Heart left ventricle (tissue), 16 donors: ENCODE data around the gene SLC22A6. TPM values are rescaled to one million over a fixed set of nuclear protein-coding genes. Genes with fewer than 3 reads are reported as not detected.

Experiments
- ATAC-seq, 4 donors: fragments of 200-7000 bp; cut with Tn5 transposase; one replicate each; pipeline ENCODE4 v1.9.1; 2020 to 2022; ENCODE audit warnings: moderate library complexity in 4 of 4, mild to moderate bottlenecking in 3 of 4, moderate number of reproducible peaks in 1 of 4
- DNase-seq, 5 donors: peaks; one replicate each; pipeline ENCODE4 v3.0.0-alpha.2; 2020
- H3K27ac ChIP-seq, 12 donors: fragments of 200-600 bp; sonication (generic) in 4 of 12; one replicate each; pipeline versions ENCODE4 v1.5.0 to v1.8.0; 2016 to 2022; ENCODE audit warnings: mild to moderate bottlenecking in 2 of 12
- H3K27me3 ChIP-seq, 9 donors: fragments of 200-600 bp; sonication (generic) in 2 of 9; one replicate each; pipeline versions ENCODE4 v1.5.1 to v1.8.0; 2016 to 2022; ENCODE audit warnings: mild to moderate bottlenecking in 3 of 9
- H3K36me3 ChIP-seq, 9 donors: fragments of 200-600 bp; sonication (generic) in 2 of 9; one replicate each; pipeline versions ENCODE4 v1.5.0 to v1.8.0; 2018 to 2022; ENCODE audit warnings: mild to moderate bottlenecking in 2 of 9
- H3K4me1 ChIP-seq, 12 donors: fragments of 200-600 bp; sonication (generic) in 4 of 12; one replicate each; pipeline versions ENCODE4 v1.5.0 to v1.8.0; 2016 to 2022; ENCODE audit warnings: mild to moderate bottlenecking in 3 of 12
- H3K4me3 ChIP-seq, 12 donors: fragments of 200-600 bp; sonication (generic) in 4 of 12; one replicate each; pipeline versions ENCODE4 v1.5.0 to v1.8.0; 2017 to 2022; ENCODE audit warnings: mild to moderate bottlenecking in 9 of 12, moderate library complexity in 4 of 12
- H3K9me3 ChIP-seq, 12 donors: fragments of 200-600 bp; sonication (generic) in 4 of 12; one replicate each; pipeline versions ENCODE4 v1.5.0 to v1.8.0; 2016 to 2022; ENCODE audit warnings: mild to moderate bottlenecking in 1 of 12
- POLR2A ChIP-seq, 2 donors: fragments of 450-650 bp; IDR thresholded peaks; one replicate each; pipeline ENCODE4 v1.6.1; 2017; ENCODE audit warnings: antibody characterized with exemption in 2 of 2, mild to moderate bottlenecking in 2 of 2, moderate library complexity in 2 of 2
- whole genome bisulfite sequencing, 4 donors: extraction: QIAGEN DNeasy Blood & Tissue Kit in 2 of 4; methylation state at CpG; one replicate each; pipeline versions ENCODE4 v1.1.5 to v1.1.7; 2013 to 2018; 5-methylcytosine and 5-hydroxymethylcytosine counted together
- intact Hi-C, 10 donors: fragments of 100-400 bp; cut with DNase I; formaldehyde crosslinking; loops; one replicate each; pipeline versions ENCODE4 v1.11.1 to v1.14.2; 2022
- polyA plus RNA-seq, 2 donors: library from polyadenylated mRNA; stranded (reverse); fragments of 200-250 nt; gene quantifications; one replicate each; pipeline ENCODE4 v1.2.3, GENCODE V29; 2013
- total RNA-seq, 9 donors: library from RNA; depleted of rRNA in 2 of 9; stranded (reverse); fragments of >200 nt in 2 of 9; fragmentation: NEBNext Ultra II Directional in 3 of 9; extraction: Animal tissue kit (Norgen Biotek cat#: 25700) in 3 of 9; gene quantifications; one replicate each; pipeline versions ENCODE4 v1.1.0 to v1.2.4, GENCODE V29; 2016 to 2023
- TF ChIP-seq, protein P1 (sequence below), 12 donors: fragments of 200-600 bp; sonication (generic) in 4 of 12; IDR thresholded peaks; one replicate each; pipeline versions ENCODE4 v1.5.0 to v1.8.0; 2018 to 2022; ENCODE audit warnings: antibody characterized with exemption in 12 of 12, mild to moderate bottlenecking in 5 of 12
- donor health status: ischemic (EF 13 %, LVEDD 7.1; RV severe dilation, severe dysfunction).
- donor health status: healthy with polysubstance abuse.
- donor health status: DM: no; HTN: yes; CAD: no.
- donor health status: DM: no; HTN: no; CAD: no.
- donor health status: ischemic (EF 25% LVEDD 6.9; RV normal size, moderate dysfunction).
- donor health status: ischemic (EF 25% LVEDD 5.7; RV mildly dilated, moderate dysfunction).
- donor health status: healthy.
- donor health status: DM: yes; HTN: yes; CAD: no.
- donor health status: ischemic (EF 35%, LVEDD 5.7; RV mildly dilated, moderate dysfunction).
- donor health status: nonischemic (EF 11% LVEDD 7.7; RV severe dilation, severe dysfunction).
- donor health status: DM: yes; HTN: yes; CAD: no.
- donor health status: PGD.
- donor health status: ischemic (EF 29% LVEDD 5.4; RV normal size, mild dysfunction).
- donor health status: nonischemic (EF 23%, LVEDD 6.1; RV moderate dilation, normal function).

Gene SLC22A6
- total and polyA plus RNA-seq, 11 donors, result not detected

GRCh38 chr11:63012430-63012829 is 27.7 kb upstream of the SLC22A6 start:
- intact Hi-C loops, result no loop called here
- Histone ChIP-seq H3K4me3 (no peak overlapping the region), H3K27me3 (peaks cover 0 to 8% (median 0%) of the 10 kb centered on the region in 9 donors), H3K27ac (no peak overlapping the region), H3K9me3 (no peaks in the 10 kb centered on the region), H3K4me1 (peaks cover 0 to 10% (median 0%) of the 10 kb centered on the region in 12 donors), H3K36me3 (no peaks in the 10 kb centered on the region)
- ATAC-seq (no peak), DNase-seq (no peak)
- 70 to 76% (median 73%) methylated on average over 11 of the region's 11 CpGs for WGBS, 4 donors
- TF ChIP-seq POLR2A (IDR thresholded peaks at IDR 0.05), result no peak
- TF ChIP-seq, protein P1, sequence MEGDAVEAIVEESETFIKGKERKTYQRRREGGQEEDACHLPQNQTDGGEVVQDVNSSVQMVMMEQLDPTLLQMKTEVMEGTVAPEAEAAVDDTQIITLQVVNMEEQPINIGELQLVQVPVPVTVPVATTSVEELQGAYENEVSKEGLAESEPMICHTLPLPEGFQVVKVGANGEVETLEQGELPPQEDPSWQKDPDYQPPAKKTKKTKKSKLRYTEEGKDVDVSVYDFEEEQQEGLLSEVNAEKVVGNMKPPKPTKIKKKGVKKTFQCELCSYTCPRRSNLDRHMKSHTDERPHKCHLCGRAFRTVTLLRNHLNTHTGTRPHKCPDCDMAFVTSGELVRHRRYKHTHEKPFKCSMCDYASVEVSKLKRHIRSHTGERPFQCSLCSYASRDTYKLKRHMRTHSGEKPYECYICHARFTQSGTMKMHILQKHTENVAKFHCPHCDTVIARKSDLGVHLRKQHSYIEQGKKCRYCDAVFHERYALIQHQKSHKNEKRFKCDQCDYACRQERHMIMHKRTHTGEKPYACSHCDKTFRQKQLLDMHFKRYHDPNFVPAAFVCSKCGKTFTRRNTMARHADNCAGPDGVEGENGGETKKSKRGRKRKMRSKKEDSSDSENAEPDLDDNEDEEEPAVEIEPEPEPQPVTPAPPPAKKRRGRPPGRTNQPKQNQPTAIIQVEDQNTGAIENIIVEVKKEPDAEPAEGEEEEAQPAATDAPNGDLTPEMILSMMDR (IDR thresholded peaks at IDR 0.05), result no peak

DNA sequence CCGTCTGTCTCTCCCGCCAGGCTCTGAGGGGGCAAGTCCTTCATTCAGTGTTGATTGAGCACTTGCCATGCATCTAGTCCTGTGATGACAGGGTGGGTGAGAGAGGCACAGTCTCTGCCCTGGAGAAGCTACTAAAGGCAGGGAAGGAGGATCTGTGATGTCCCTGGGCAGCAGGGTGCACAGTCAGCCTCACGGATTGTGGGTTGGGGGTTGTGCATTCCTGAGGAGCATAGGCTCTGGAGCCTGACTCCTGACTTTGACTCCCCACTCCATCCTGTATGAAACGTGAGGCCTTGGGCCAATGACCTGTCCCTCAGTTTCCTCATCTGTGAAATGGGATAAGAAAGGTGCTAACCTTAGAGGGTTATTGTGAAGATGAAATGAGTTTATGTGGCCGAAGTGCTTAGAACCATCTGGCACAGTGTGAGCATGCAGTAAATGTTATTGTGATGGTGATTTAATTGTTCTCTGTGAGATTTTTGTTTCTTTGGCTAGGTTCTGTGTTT is 26.2 kb upstream of the SLC22A6 start:
- intact Hi-C loops, result no loop called here
- peaks cover 0 to 3% (median 0%) of the 10 kb centered on the region in 9 donors for H3K27me3 ChIP-seq
- ATAC-seq, result no peak
- DNase-seq, result no peak
- no peak overlapping the region for H3K27ac ChIP-seq
- H3K36me3 ChIP-seq, result no peaks in the 10 kb centered on the region
- 75 to 94% (median 83%) methylated on average over 5 of the region's 5 CpGs for WGBS, 4 donors
- H3K4me3 ChIP-seq, result no peak overlapping the region
- peaks cover 0 to 8% (median 0%) of the 10 kb centered on the region in 12 donors for H3K4me1 ChIP-seq
- no peak for TF ChIP-seq POLR2A (IDR thresholded peaks at IDR 0.05)
- TF ChIP-seq, protein P1 (IDR thresholded peaks at IDR 0.05), result no peak
- H3K9me3 ChIP-seq, result no peaks in the 10 kb centered on the region

GRCh38 chr11:63007920-63008319 is 23.2 kb upstream of the SLC22A6 start:
- no peak for TF ChIP-seq POLR2A (IDR thresholded peaks at IDR 0.05)
- TF ChIP-seq, protein P1 (IDR thresholded peaks at IDR 0.05), result no peak
- ATAC-seq (peak in 3 of 4 donors; percentile 55 to 79 (median 75)), DNase-seq (no peak)
- Histone ChIP-seq H3K36me3 (no peaks in the 10 kb centered on the region), H3K27me3 (no peaks in the 10 kb centered on the region), H3K9me3 (no peaks in the 10 kb centered on the region), H3K4me3 (no peak overlapping the region), H3K4me1 (peaks cover 0 to 6% (median 0%) of the 10 kb centered on the region in 12 donors), H3K27ac (no peak overlapping the region)
- 60 to 76% (median 69%) methylated on average over 4 to 5 of the region's 5 CpGs for WGBS, 4 donors
- intact Hi-C loops, result no loop called here

DNA sequence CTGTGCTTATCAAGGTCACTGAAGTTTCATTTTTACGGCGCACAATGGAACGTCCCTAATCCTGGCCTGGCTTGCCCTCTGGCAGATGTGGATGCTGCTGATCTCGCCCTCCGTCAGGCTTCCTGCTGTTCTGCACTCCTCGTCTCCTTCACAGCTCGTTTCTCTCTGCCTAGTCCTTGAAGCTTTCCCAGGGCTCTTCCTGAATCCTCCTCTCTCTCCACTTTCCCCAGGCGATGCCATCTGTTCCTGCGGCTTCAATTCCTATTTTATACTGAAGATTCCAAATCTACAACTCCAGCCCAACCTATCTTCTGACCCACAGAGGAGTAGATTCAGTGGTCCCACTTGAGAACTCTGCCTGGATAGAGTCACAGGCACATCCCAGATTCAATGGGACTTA is 16.7 kb upstream of the SLC22A6 start:
- TF ChIP-seq POLR2A (IDR thresholded peaks at IDR 0.05), result no peak
- TF ChIP-seq, protein P1 (IDR thresholded peaks at IDR 0.05), result no peak
- DNase-seq (no peak), ATAC-seq (no peak)
- H3K4me1 ChIP-seq, result no peaks in the 10 kb centered on the region
- H3K27me3 ChIP-seq, result peaks cover 0 to 3% (median 0%) of the 10 kb centered on the region in 9 donors
- 67 to 75% (median 73%) methylated on average over 9 of the region's 9 CpGs for WGBS, 4 donors
- H3K4me3 ChIP-seq, result no peak overlapping the region
- H3K9me3 ChIP-seq, result no peaks in the 10 kb centered on the region
- no peaks in the 10 kb centered on the region for H3K36me3 ChIP-seq
- intact Hi-C loops, result no loop called here
- no peak overlapping the region for H3K27ac ChIP-seq
